Limb (tissue), 2 donors: ENCODE data around the gene TRPC1.

Source experiments
- DNase-seq, 2 donors: peaks; one replicate each; pipeline ENCODE4 v3.0.0-alpha.2; 2016; ENCODE audit errors: extremely low spot score in 2 of 2

Gene TRPC1

GRCh38 chr3:142837526-142837925 is 113.7 kb downstream of the TRPC1 start:
- DNase-seq, result no peak

- DNase-seq, result no peak
Measured at GRCh38 chr3:142839831-142840230, 116.0 kb downstream of the TRPC1 start.

- no peak for DNase-seq
Measured at GRCh38 chr3:142844339-142844977, 120.6 kb downstream of the TRPC1 start.

- DNase-seq, result no peak
Measured at GRCh38 chr3:142846779-142847577, 123.1 kb downstream of the TRPC1 start.

GRCh38 chr3:142849148-142849547 is 125.3 kb downstream of the TRPC1 start:
- no peak for DNase-seq

GRCh38 chr3:142850395-142851023 is 126.7 kb downstream of the TRPC1 start:
- no peak for DNase-seq

GRCh38 chr3:142852009-142852408 is 128.2 kb downstream of the TRPC1 start:
- no peak for DNase-seq

- no peak for DNase-seq
Measured at GRCh38 chr3:142853270-142854168, 129.7 kb downstream of the TRPC1 start.

- DNase-seq, result no peak
Measured at GRCh38 chr3:142857056-142857455, 133.2 kb downstream of the TRPC1 start.
